Measurements from ENCODE around the gene CDKL1.
A peak's percentile ranks its signal among the peaks of the same experiment; 100 is the strongest.

The CDKL1 gene

GRCh38 chr14:50396631-50397389 lies at the start of gene CDKL1:
Gene CDKL1 (minus strand): TSS chr14:50396881. CDS start chr14:50395868, 1,013 bp downstream.
- peak; percentile 61 for DNase-seq

DNA sequence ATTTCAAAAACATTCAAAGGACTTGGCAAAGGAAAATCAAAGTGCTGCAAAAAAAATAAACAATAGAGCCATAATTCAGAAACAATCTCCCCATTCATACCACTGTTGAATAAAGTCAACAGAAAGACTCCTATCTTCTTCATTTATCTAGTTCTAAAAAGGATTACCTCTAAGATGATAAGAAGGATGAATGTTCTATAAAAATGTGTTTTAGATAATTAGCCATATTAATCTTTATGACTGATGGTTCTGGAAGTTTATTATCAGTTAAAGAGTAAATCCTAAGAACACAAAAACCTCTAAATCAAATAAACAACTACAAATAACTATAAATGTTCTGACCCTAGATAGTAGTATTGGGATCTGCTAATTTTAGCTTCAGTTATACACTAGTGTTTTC lies 37.8 kb upstream of the CDKL1 start:
- DNase-seq: no peak

DNA sequence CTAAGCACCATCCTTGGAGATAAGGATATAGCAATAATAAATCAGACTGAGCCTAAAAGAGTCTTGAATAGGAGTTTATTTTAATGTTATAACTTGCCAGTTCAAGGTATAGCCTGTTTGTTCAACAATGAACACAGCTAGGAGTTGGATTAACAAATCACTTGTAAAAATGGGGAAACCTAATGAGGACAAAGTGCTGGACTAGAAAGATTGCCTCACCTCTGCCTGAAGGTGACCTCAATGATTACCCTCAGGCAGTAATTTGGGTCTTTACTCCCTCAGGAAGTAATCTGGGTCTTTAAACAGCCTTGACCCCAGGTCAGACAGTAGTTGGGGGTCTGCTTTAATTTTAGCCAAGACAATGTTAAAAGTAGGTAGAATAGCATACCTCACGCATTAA lies 35.5 kb upstream of the CDKL1 start:
- DNase-seq: no peak

GRCh38 chr14:50425816-50426215 lies 29.1 kb upstream of the CDKL1 start:
- no peak for DNase-seq

DNA sequence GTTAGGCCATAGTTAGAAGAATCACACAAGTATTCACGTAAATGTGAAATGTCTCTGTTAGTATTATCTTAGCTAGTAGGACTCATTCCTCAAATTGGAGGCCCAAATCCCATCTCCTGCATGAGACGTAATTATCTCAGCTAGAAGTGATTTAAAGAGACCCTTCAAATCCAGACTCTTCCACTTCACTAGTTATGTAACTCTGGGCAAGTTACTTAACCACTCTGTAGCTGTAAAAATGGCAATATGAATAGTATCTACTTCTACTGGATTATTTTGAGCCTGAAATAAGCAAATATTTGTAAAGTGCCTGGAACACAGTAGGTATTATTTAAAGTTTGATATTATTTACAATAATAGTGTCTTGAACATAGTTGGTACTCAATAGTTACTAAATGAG lies 28.4 kb upstream of the CDKL1 start:
- DNase-seq: no peak

- DNase-seq: no peak
These were observed 26.8 kb upstream of the CDKL1 start for GRCh38 chr14:50423529-50423928.

GRCh38 chr14:50421499-50421898 lies 24.8 kb upstream of the CDKL1 start:
- no peak for DNase-seq

GRCh38 chr14:50417853-50418252 lies 21.2 kb upstream of the CDKL1 start:
- DNase-seq: no peak

DNA sequence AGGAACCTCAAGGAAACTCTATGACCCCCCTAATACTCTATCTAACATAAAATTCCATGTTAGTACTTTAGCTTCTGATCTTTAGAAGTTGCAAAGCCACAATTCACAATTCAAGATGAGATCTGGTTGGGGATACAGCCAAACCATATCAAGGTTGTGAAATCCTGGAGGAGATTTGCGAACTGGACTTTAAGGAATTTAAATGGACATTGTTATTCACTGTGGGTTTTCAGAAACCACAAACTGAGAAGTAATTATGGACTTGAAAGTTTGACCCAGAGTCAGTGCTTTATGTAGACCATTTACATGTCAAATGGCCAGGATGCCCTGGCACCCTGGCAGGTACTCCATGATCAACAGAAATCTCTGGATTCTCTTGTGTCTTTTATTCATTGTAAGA lies 14.2 kb upstream of the CDKL1 start:
- no peak for DNase-seq

GRCh38 chr14:50410071-50410470 lies 13.4 kb upstream of the CDKL1 start:
- DNase-seq: no peak

- no peak for DNase-seq
These were observed 10.6 kb upstream of the CDKL1 start for GRCh38 chr14:50407111-50407812.

DNA sequence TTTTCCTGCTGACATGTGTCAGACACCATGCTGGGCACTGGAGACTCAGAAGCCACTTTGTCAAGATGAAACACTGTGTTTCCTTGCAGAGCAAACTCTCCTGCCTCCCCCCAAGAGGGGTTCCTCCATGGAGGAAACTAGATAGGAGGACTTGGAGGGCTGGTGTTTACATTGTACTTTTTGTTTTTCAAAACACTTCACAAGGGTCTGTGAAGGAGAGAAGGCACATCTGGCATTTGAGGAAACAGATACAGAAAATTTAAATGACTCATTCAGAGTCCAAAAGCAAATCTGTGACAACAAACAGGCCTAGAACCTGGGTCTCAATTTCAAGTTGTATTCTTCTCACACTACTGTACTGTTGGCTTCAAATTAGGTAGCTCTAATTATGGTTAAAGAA lies 6.7 kb upstream of the CDKL1 start:
- no peak for DNase-seq

GRCh38 chr14:50402965-50403364 lies 6.3 kb upstream of the CDKL1 start:
- DNase-seq: no peak

GRCh38 chr14:50400461-50400860 lies 3.8 kb upstream of the CDKL1 start:
- DNase-seq: no peak

DNA sequence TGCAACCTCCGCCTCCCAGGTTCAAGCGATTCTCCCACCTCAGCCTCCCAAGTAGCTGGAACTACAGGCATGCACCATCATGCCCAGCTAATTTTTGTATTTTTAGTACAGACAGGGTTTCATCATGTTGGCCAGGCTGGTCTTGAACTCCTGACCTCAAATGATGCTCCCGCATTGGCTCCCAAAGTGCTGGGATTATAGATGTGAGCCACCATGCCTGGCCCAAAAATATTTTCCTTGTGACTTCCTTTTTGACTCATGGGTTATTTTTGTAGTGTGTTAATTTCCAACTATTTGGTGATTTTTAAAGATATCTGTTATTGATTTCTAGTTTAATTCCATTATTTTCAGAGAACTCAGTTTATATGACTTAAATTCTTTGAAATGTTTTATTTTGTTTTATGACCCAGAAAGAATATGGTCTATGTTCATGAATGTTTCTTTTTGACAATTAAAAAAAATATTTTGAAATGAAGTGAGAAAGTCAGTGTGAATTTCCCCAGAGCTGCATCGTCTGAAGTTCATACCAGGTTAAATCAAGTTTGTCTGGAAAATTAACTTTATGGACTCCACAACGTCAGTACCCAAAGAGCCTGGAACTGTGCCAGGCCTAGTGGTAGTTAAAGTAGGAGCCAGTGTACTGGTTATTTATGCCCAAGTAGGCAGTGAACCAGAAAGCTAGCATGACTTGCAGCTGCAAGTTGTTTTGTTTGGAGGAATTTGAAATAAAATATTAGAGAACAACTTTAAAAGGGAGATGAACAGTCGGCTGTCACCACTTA lies 2.8 kb upstream of the CDKL1 start:
- DNase-seq: no peak

- no peak for DNase-seq
These were observed 1.5 kb upstream of the CDKL1 start for GRCh38 chr14:50398189-50398580.

DNA sequence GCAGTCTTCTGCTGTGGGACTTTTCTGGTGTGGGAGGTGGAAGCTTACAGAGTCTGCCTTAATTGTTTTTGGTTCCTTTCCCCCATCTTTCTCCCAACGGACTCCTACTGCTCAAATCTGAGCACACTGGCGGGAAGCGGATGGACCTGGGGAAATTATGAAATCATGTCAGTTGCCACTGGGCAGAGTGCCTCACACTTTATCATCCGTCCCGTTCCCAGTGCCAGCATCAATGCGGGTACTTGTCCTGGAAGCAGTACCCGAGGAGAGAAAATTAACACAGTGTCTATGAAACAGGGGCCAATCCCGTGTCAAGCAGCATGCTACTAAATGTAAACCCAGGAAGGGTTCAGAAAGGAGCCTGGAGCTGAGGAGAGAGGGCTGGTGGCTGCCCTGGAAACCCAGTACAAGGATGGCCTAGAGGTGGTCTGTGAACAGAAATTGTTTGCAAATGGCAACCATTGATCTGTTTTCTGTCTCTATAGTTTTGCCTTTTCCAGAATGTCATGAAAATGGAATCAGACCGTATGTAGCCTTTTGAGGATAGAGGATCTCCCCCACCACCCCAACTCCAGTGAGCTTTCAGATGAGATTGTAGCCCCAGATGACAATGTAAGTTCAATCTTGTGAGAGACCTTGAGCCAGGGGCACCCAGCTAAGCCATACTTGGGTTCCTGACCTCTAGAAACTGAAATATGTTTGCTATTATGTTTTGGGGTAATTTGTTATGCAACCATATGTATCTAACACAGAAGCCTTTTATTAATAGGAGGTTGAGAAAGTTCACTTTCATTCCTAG lies 908 bp upstream of the CDKL1 start:
- no peak for DNase-seq

- no peak for DNase-seq
These were observed 1.2 kb downstream of the CDKL1 start for GRCh38 chr14:50395448-50395847.

GRCh38 chr14:50394713-50395112 lies 2.0 kb downstream of the CDKL1 start:
- DNase-seq: no peak

- no peak for DNase-seq
These were observed 6.8 kb downstream of the CDKL1 start for GRCh38 chr14:50389668-50390441.

DNA sequence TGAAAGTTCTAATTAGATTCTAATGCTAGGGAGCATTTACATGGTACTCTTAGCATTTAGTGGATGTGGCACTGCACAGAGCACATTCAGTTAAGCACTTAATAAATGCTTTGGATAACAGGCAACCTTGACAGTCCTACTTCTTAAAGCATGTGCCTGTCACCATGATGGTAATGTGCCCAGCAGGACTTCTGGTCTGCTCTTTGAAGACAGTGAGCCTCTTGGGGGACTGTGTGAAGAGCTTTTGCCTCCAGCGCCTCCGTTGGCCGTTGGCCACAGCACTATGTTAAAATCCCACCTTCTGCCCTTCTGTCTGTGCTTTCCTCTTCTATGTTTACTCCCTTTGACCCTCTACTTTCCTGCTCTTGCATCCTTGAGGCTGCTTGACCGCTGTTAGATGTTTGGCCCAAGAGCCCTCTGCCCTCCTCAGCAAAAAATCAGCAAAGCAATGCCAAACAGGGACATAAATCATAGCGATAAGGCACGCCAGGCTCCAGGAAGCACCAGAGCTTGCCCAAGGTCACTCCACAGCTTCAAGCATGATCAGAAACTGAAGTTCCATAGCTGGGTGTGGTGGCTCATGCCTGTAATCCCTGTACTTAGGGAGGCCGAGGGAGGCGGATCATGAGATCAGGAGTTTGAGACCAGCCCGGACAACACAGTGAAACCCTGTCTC lies 8.3 kb downstream of the CDKL1 start:
- DNase-seq: no peak

- no peak for DNase-seq
These were observed 9.1 kb downstream of the CDKL1 start for GRCh38 chr14:50387548-50387947.

Measured in activated naive CD4-positive, alpha-beta T cell treated with Interleukin-2 at 50 U/mL for 16 hours (primary cell).